ENCODE data around the gene NHEJ1.

NHEJ1 gene

DNA sequence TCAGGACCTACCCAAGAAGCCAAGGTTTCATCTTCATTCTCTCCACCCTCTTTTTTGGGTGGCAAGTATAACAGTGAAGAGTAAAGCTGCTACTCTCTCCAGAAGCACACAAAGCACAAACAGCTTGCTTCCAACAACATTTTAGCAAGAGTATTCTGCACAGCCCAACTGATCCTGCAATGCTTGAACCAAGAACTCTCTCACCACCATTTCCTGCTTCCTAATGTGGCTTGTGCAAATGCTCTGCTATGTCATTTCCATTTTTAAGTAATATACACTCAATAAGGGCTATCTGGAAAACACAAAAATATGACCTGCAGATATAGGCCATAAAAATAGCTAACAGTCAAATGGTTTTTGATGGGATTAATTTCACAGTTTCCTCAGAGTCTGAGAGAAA is 75.8 kb downstream of the NHEJ1 start:
- no peak for DNase-seq

DNA sequence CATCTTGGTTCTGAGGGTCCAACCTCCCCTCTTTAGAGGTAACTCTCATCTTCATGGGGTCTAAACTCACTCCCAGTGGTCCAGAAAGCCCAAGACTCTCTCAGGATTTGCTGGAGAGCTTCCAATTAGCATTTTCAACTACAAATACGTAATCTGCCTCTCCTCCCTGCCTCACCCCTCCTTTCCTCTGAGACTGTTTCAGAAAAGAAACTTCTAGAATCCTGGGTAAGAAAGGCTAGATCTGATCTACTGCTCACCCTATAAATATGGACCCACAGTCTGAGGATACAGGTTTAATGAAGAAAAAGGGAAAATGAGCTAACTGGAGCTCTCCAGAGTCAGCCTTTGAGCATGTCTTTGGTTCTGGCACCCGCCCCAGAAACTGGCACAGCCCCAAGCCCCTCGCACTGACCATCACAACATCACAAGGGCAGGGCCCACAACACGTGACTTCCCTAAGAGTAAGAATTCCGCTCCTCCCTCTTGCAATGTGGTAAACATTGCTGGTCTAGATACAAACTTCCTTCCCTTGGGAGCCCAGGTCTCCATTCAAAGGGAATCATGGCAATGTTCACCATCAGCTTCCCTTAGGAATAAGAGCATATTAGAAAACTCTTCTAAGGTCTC is 78.2 kb downstream of the NHEJ1 start:
- DNase-seq: no peak

DNA sequence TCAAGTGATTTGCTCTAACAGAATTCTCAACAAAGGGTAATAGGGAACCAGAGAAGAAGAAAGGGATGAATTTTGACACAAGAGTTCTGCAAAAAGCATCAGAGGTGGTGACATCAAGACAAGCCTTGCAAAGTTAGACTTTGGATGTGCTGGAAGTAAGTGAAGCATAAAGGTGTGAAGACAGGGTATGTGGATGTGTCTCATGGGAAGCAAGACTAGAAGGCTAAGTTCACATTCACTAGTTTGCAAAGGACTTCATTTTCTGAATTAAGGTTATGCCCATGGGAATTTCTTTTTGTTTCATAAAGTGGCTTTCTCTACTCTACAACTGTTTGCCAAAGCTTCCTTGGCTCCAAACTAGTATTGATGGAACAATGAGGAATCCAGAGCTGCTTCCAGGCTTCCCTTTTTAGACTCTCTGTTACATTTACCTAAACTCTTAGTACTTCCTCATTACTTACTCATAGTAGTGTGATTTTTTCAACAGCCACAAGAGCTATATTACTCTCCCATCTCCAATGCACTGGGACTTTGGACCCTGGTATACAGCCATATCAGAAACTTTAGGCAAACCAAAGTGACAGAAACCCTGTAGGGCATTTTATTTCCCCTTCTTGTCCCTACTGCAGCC is 78.8 kb downstream of the NHEJ1 start:
- no peak for DNase-seq

GRCh38 chr2:219081096-219081495 is 79.5 kb downstream of the NHEJ1 start:
- no peak for DNase-seq

- DNase-seq: no peak
Observed at GRCh38 chr2:219079417-219079816, 81.2 kb downstream of the NHEJ1 start.

DNA sequence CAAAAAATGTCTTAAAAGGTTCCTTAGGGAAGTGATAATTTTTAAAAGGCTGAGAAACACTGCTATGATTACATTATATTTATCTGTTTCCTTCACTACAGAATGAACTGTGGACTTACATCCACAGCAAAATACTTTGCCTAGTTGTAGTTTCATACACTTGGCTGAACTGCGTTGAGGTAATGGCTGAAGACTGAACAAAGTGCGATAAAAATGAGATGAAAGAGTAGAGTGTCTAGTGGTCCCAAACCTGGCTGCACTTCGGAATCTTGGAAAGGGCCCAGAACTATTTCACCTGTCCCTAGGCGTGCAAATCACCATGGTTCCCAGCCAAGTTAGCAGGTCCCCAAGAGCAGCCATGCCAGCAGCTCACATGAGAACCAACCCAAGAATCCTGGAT is 81.7 kb downstream of the NHEJ1 start:
- DNase-seq: no peak

GRCh38 chr2:219078126-219078525 is 82.5 kb downstream of the NHEJ1 start:
- DNase-seq: no peak

- no peak for DNase-seq
Observed at GRCh38 chr2:219076253-219076652, 84.4 kb downstream of the NHEJ1 start.

- DNase-seq: peak; percentile 9
Observed at GRCh38 chr2:219073413-219074129, 87.0 kb downstream of the NHEJ1 start.

- no peak for DNase-seq
Observed at GRCh38 chr2:219072741-219073250, 87.8 kb downstream of the NHEJ1 start.

- DNase-seq: no peak
Observed at GRCh38 chr2:219071131-219071816, 89.3 kb downstream of the NHEJ1 start.

DNA sequence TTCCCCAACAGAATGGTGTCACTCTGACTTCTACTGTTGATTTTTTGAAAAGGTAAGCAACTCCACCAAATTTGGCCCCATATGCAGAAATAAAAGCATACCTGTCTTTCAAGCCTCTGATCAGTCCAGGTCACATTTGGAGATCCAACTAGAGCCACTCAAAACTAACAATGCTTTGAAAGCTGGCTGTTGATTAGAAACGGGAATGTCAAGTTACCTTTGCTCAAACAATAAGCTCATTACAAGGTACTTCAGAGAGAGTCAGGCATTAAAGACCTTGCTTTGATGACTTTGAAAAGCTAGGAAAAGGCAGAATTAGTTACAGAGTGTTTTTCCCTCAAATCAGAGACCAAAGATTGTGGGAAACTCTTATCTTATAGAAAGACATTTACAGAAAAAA is 95.1 kb downstream of the NHEJ1 start:
- no peak for DNase-seq

GRCh38 chr2:219062081-219062480 is 98.5 kb downstream of the NHEJ1 start:
- no peak for DNase-seq

DNA sequence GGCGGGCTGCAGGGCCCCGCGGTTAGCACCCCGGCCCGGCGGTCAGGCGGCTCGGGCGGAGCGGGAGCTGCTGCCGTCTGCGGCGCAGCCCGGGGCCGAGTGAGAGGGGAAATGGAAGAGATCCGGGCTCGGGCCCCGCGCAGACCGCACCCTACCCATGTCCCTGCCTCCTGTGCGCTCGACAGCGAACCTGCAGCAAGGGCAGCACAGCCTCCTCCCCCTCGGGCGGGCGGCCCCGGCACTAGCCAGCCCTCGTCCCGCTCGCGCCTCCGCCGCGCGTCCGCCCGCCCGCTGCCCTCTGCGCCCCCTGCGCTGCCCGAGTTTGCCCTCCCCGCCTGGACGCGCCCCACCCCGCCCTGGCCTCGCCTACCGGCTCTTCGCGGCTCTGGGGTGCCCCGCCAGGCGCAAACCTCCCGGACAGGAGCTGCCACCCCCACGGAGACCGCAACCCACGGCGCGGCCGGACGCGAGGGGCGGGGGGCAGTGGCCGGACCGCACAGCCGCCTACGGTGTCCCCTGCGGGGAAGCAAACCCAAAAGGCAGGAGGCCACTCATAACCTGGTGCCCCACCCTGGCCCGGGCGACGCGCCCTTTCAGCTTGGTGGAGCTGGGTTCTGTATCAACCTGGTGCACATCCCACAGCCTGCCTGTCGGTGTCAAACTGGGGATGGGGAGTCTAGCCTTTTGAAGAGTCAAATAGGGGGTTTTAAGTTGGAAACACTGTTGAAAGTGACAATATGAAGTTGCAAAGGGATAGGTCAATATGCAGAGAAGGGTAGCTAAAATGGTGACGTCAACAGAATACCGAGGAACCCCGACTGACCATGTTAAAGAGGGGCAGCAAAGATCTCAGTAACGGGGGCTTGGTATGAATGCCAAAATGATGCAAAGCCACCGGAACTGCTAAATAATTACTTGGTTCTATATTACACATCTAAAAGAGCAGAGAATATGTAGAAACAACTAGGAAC is 99.5 kb downstream of the NHEJ1 start, which contains the start of gene IHH:
IHH (minus strand) TSS at position 101 of the 971 bp plus-strand sequence. CDS start 454 bp downstream, outside the sequence.
- no peak for DNase-seq

DNA sequence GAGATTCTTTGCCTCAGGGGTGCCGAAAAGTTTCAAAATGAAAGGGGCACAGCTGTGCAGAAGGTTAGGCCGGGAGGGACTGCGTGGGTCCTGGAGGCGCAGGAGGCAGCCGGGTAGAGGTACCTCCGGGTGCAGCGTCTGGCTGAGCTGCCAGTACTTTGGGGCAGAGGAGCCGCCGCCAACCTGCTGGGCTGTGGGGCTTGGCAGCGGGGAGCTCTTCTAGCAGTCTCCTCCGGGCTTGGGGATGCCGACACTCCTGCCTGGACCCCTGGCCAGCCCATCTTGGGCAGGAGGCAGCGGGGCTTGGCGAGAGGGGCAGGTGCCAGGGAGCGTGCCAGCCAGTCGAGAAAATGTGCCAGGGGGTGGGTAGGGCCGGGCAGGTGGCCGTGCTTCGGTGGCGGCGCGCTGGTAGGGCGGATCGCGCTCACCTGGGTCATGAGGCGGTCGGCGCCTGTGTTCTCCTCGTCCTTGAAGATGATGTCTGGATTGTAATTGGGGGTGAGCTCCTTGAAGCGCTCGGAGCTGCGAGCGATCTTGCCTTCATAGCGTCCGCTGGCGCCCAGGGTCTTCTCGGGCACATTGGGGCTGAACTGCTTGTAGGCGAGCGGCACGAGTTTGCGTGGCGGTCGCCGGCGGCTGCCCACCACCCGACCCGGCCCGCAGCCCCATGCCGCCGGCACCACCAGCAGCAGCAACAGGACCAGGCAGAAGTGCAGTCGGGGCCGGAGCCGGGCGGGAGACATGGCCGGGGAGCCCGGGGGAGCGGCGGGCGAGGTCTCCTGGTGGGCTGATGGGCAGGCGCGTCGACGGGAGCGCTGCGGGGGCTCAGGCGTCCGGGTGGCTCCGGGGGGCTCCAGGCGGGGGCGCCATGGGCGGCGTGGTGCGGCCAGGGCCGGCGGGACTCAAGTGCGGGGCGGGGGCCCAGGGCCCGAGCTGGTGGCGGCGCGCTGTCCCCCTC is 100.6 kb downstream of the NHEJ1 start:
- no peak for DNase-seq

GRCh38 chr2:219059375-219059724 is 101.3 kb downstream of the NHEJ1 start:
- DNase-seq: no peak

- no peak for DNase-seq
Observed at GRCh38 chr2:219058541-219059374, 101.9 kb downstream of the NHEJ1 start.

DNA sequence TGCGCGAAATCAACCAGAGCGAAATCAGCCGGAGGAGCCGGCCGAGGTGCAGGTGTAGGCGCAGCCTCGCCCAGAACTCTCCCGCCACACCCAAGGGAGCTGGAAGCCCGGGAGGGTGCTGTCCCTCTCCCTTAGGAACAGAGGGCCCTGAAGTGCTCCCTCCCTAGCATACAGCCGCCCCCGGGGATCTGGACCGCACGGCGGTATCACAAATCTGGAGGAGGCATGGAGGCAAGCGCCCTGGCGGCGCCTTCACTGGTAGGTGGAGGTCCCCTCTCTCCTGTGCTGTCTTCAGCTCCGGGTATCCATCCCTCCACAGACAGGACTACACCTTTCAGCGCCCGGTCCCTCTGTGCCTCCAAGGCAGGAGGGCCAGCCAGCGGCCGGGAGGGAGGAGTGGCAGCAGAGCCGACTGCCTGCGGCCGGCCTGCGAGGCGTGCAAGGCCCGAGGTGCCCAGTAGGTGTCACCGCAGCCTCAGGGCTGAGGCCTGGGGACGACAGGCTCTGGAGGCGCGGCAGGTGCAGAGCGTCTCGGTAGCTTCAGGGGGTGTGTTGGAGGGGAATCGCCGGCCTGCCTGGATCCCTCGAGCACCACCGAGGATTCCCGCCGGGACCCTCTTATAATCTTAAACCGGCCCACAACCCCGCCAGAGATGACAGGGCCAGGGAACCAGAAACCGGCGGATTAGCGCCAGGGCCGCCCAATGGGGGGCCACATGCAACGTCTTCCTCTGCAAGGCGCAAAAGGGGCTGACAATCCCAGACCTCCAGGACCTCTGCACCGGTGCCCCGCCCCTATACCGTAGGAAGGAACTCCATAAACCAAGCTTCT is 102.7 kb downstream of the NHEJ1 start:
- DNase-seq: no peak

All from NCI-H524 treated with DMSO at 0.1 percent for 48 hours (cell line).